ENCODE measurements around the gene ANKRD33B. TPM values are rescaled to one million over a fixed set of nuclear protein-coding genes. Genes with fewer than 3 reads are reported as not detected.

Gene ANKRD33B
- total and polyA plus RNA-seq, 2 of the 8 experiments (the other 6 are each of a cell fraction or from before 2014, with no cell fraction given) = 6.9 to 20.6 TPM

- Histone ChIP-seq H2BK5ac (ENCODE audit: low read depth, low read length) (no peak overlapping the region), H3K23me2 (ENCODE audit: low read depth, low read length) (peaks cover 15% of the 10 kb centered on the region; the same call in 1 of the 2 replicates), H3K36me3 (ENCODE audit: control insufficient read depth in 2 of 4, insufficient read depth in 4 of 4, low read length in 3 of 4) (no peaks in the 10 kb centered on the region), H2BK20ac (ENCODE audit: low read length) (no peak overlapping the region), H4K5ac (ENCODE audit: insufficient read length, low read depth, low read length) (no peak overlapping the region), H2BK120ac (replicated peaks; ENCODE audit: low read depth, low read length) (no peak overlapping the region), H3K14ac (ENCODE audit: insufficient read length) (no peak overlapping the region), H3K4me1 (replicated peaks in 1 of 4; ENCODE audit: control insufficient read depth in 3 of 4, insufficient read depth in 4 of 4, low read length in 3 of 4) (peaks cover 8 to 13% (median 10%) of the 10 kb centered on the region in 4 experiments), H3K18ac (ENCODE audit: extremely low read depth, low read length) (no peak overlapping the region), H3K56ac (replicated peaks; ENCODE audit: insufficient read length, low read depth, low read length) (no peak overlapping the region), H4K20me1 (replicated peaks in 1 of 2; ENCODE audit: control insufficient read depth in 1 of 2, insufficient read depth in 2 of 2, low read length in 2 of 2) (peaks cover 4 to 23% of the 10 kb centered on the region in 2 experiments), H3K23ac (ENCODE audit: insufficient read length) (no peak overlapping the region), H2BK15ac (ENCODE audit: low read length) (no peak overlapping the region), H3K4ac (replicated peaks; ENCODE audit: insufficient read length, low read depth, low read length) (no peak overlapping the region), H3K27me3 (replicated peaks in 1 of 4; ENCODE audit: control insufficient read depth in 3 of 4, extremely low read depth in 1 of 4, insufficient read depth in 3 of 4, low read length in 3 of 4) (peaks cover 20 to 58% (median 55%) of the 10 kb centered on the region in 4 experiments), H2AFZ (ENCODE audit: low read length) (no peak overlapping the region), H3K4me2 (ENCODE audit: insufficient read depth in 1 of 2, low read depth in 2 of 2, low read length in 2 of 2) (peak overlapping the region; percentile 93 to 99), H4K8ac (ENCODE audit: extremely low read depth, insufficient read depth, low read length) (no peak overlapping the region), H3K27ac (ENCODE audit: low read depth, low read length) (no peak overlapping the region), H2AK5ac (ENCODE audit: low read depth, low read length) (no peak overlapping the region), H4K91ac (replicated peaks; ENCODE audit: insufficient read length, low read length) (no peak overlapping the region), H2BK12ac (ENCODE audit: low read depth, low read length) (peak overlapping the region; percentile 9; the same call in 1 of the 2 replicates), H3K79me1 (ENCODE audit: low read depth, low read length) (peaks cover 2% of the 10 kb centered on the region; the same call in 1 of the 2 replicates), H3K79me2 (ENCODE audit: control insufficient read depth in 1 of 2, insufficient read depth in 2 of 2, low read length in 2 of 2) (peaks cover 0 to 5% of the 10 kb centered on the region in 2 experiments; a peak in 1 of 4 replicates), H3K9ac (replicated peaks in 1 of 4; ENCODE audit: extremely low read depth in 1 of 4, low read depth in 3 of 4, low read length in 3 of 4) (no peak overlapping the region), H3K4me3 (ENCODE audit: extremely low read depth in 1 of 4, insufficient read depth in 2 of 4, low read depth in 3 of 4, low read length in 4 of 4) (peak overlapping the region; percentile 19 to 74 (median 62); a peak in 6 of 8 replicates), H3K9me3 (ENCODE audit: insufficient read depth in 2 of 2, low read depth in 1 of 2, low read length in 1 of 2) (no peaks in the 10 kb centered on the region)
- POLR2A ChIA-PET (ENCODE audit: partially characterized antibody) = interaction anchor here (1.9 to 2.1 kb wide), 2 partner anchors 15 to 62 kb away, joined by 7 to 10 read pairs; no protein-coding TSS in a partner anchor
- CTCF ChIA-PET (ENCODE audit: partially characterized antibody) = interaction anchor here (0.7 to 3.7 kb wide), 9 partner anchors 11 to 124 kb away, joined by 3 to 17 read pairs (median 4); no protein-coding TSS in a partner anchor
- WGBS, 2 experiments (ENCODE audit: extremely low coverage in 1 of 2, insufficient coverage in 1 of 2, insufficient read length in 1 of 2, insufficient replicate concordance in 2 of 2, low coverage in 1 of 2, low lambda C conversion rate in 2 of 2, missing lambda C conversion rate in 1 of 2) = 63% methylated on average over 11 of the region's 11 CpGs; no CpG with 5 or more reads in 1 of the 2 experiments
- no peak for DNase-seq (ENCODE audit: low read depth in 1 of 2, low spot score in 2 of 2)
- no peak for FAIRE-seq
- TF ChIP-seq ZNF274 (IDR thresholded peaks at IDR 0.05; ENCODE audit: borderline replicate concordance, extremely low read depth, low read length) (no peak), POLR2A (IDR thresholded peaks at IDR 0.05; ENCODE audit: control extremely low read depth in 1 of 2, low read depth in 2 of 2, low read length in 2 of 2) (no peak), KDM1A (IDR thresholded peaks at IDR 0.05; ENCODE audit: borderline replicate concordance, low read length) (no peak), SIRT6 (IDR thresholded peaks at IDR 0.05; ENCODE audit: low read length) (no peak), BRCA1 (IDR thresholded peaks at IDR 0.05; ENCODE audit: low read depth, low read length) (no peak), KDM5A (IDR thresholded peaks at IDR 0.05; ENCODE audit: low read length) (no peak), RNF2 (IDR thresholded peaks at IDR 0.05; ENCODE audit: borderline replicate concordance, low read depth, low read length, missing control alignments, poor library complexity, severe bottlenecking) (no peak), KDM4A (IDR thresholded peaks at IDR 0.05; ENCODE audit: low read depth, low read length, severe bottlenecking) (no peak)
- TF ChIP-seq, protein P1, sequence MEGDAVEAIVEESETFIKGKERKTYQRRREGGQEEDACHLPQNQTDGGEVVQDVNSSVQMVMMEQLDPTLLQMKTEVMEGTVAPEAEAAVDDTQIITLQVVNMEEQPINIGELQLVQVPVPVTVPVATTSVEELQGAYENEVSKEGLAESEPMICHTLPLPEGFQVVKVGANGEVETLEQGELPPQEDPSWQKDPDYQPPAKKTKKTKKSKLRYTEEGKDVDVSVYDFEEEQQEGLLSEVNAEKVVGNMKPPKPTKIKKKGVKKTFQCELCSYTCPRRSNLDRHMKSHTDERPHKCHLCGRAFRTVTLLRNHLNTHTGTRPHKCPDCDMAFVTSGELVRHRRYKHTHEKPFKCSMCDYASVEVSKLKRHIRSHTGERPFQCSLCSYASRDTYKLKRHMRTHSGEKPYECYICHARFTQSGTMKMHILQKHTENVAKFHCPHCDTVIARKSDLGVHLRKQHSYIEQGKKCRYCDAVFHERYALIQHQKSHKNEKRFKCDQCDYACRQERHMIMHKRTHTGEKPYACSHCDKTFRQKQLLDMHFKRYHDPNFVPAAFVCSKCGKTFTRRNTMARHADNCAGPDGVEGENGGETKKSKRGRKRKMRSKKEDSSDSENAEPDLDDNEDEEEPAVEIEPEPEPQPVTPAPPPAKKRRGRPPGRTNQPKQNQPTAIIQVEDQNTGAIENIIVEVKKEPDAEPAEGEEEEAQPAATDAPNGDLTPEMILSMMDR (IDR thresholded peaks at IDR 0.05; ENCODE audit: control extremely low read depth in 1 of 3, insufficient read depth in 1 of 3, low read depth in 1 of 3, low read length in 3 of 3) = no peak
Measured at GRCh38 chr5:10565785-10566542, 2.1 kb downstream of the ANKRD33B start.
